ENCODE data around the gene ATPAF1. TPM values are rescaled to one million over a fixed set of nuclear protein-coding genes. Genes with fewer than 3 reads are reported as not detected.

Gene ATPAF1
- total and polyA plus RNA-seq, 10 donors = 23.7 to 39.5 (median 27.4) TPM

DNA sequence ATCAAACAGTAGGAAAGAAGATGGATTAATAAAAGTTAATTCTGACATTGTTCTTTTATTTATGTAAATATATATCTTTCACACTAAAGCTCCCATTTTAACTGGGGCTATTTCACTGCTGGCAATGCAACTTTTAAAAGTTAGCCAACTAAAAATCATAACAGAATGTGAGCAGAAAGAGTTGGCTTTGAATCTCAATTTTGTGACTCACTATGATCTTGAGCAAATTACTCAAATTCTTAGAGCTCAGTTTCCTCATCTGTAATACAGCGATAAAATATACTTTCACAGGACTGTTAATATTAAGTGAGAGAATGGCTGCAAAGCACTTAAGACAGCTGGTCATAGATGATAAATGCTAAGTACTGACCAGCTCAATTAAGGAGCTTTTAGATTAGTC, 40.0 kb upstream of the ATPAF1 start:
- Histone ChIP-seq H3K27me3 (replicated peaks in 1 of 7) (no peaks in the 10 kb centered on the region), H3K9me3 (no peaks in the 10 kb centered on the region), H3K4me3 (no peak overlapping the region), H3K27ac (no peak overlapping the region), H3K4me1 (peaks cover 0 to 37% (median 4%) of the 10 kb centered on the region in 6 donors), H3K36me3 (peaks cover 0 to 100% (median 69%) of the 10 kb centered on the region in 6 donors)
- intact Hi-C loops (cut with DNase I; ENCODE audit: low total_unique reads) = no loop called here
- WGBS, 5 donors = 67 to 96% (median 91%) methylated on average over 1 of the region's 1 CpG
- DNase-seq = no peak
- TF ChIP-seq CTCF (IDR thresholded peaks at IDR 0.05 in 8 of 11, conservative IDR thresholded peaks at IDR 0.05 in 3 of 11) = no peak
- TF ChIP-seq POLR2AphosphoS5 (IDR thresholded peaks at IDR 0.05) = no peak
- no peak for TF ChIP-seq POLR2A (IDR thresholded peaks at IDR 0.05)

GRCh38 chr1:46705408-46705807, 37.2 kb upstream of the ATPAF1 start:
- DNase-seq = no peak
- H3K36me3 ChIP-seq = peaks cover 0 to 99% (median 71%) of the 10 kb centered on the region in 6 donors
- no peak overlapping the region for H3K4me3 ChIP-seq
- intact Hi-C loops (cut with DNase I; ENCODE audit: low total_unique reads) = no loop called here
- TF ChIP-seq POLR2AphosphoS5 (IDR thresholded peaks at IDR 0.05) (no peak), CTCF (IDR thresholded peaks at IDR 0.05 in 8 of 11, conservative IDR thresholded peaks at IDR 0.05 in 3 of 11) (no peak), POLR2A (IDR thresholded peaks at IDR 0.05) (no peak)
- H3K4me1 ChIP-seq = peaks cover 0 to 36% (median under 1%) of the 10 kb centered on the region in 6 donors
- H3K9me3 ChIP-seq = no peaks in the 10 kb centered on the region
- H3K27ac ChIP-seq = no peak overlapping the region
- H3K27me3 ChIP-seq (replicated peaks in 1 of 7) = no peaks in the 10 kb centered on the region
- WGBS, 5 donors = 89 to 93% (median 92%) methylated on average over 9 of the region's 9 CpGs

GRCh38 chr1:46703927-46704641, 35.9 kb upstream of the ATPAF1 start:
- intact Hi-C loops (cut with DNase I; ENCODE audit: low total_unique reads) = no loop called here
- Histone ChIP-seq H3K9me3 (no peaks in the 10 kb centered on the region), H3K27me3 (replicated peaks in 1 of 7) (no peaks in the 10 kb centered on the region), H3K36me3 (peaks cover 0 to 99% (median 70%) of the 10 kb centered on the region in 6 donors), H3K27ac (no peak overlapping the region), H3K4me3 (no peak overlapping the region), H3K4me1 (peaks cover 0 to 38% (median 1%) of the 10 kb centered on the region in 6 donors)
- WGBS, 5 donors = 82 to 98% (median 87%) methylated on average over 3 of the region's 3 CpGs
- TF ChIP-seq POLR2A (IDR thresholded peaks at IDR 0.05) = no peak
- TF ChIP-seq CTCF (IDR thresholded peaks at IDR 0.05 in 8 of 11, conservative IDR thresholded peaks at IDR 0.05 in 3 of 11) = no peak
- no peak for TF ChIP-seq POLR2AphosphoS5 (IDR thresholded peaks at IDR 0.05)
- DNase-seq = no peak

GRCh38 chr1:46699666-46700065, 31.5 kb upstream of the ATPAF1 start:
- H3K36me3 ChIP-seq = peaks cover 4 to 99% (median 64%) of the 10 kb centered on the region in 6 donors
- intact Hi-C loops (cut with DNase I; ENCODE audit: low total_unique reads) = no loop called here
- no peaks in the 10 kb centered on the region for H3K27me3 ChIP-seq (replicated peaks in 1 of 7)
- H3K27ac ChIP-seq = no peak overlapping the region
- peaks cover 0 to 29% (median 0%) of the 10 kb centered on the region in 6 donors for H3K4me1 ChIP-seq
- no peaks in the 10 kb centered on the region for H3K9me3 ChIP-seq
- 40 to 53% (median 50%) methylated on average over 3 of the region's 3 CpGs for WGBS, 5 donors
- no peak for DNase-seq
- TF ChIP-seq CTCF (IDR thresholded peaks at IDR 0.05 in 8 of 11, conservative IDR thresholded peaks at IDR 0.05 in 3 of 11) (no peak), POLR2A (IDR thresholded peaks at IDR 0.05) (no peak)
- no peak overlapping the region for H3K4me3 ChIP-seq
